HUDEP-2 (cell line): ENCODE results near the gene CHDH.

Source experiments
- DNase-seq, 76 experiments: peaks; one replicate each; lab custom pipeline; 2025; ENCODE audit not compliant: unreplicated experiment in 76 of 76; lab: John Stamatoyannopoulos, UW

The CHDH gene

GRCh38 chr3:53812434-53812833 is 33.8 kb downstream of the CHDH start:
- DNase-seq: peak in 1 of 76 experiments; percentile 5

GRCh38 chr3:53811143-53811927 is 34.9 kb downstream of the CHDH start:
- DNase-seq: no peak

- DNase-seq: no peak
Observed at GRCh38 chr3:53809764-53810400, 36.3 kb downstream of the CHDH start.

- no peak for DNase-seq
Observed at GRCh38 chr3:53809267-53809666, 37.0 kb downstream of the CHDH start.

- DNase-seq: no peak
Observed at GRCh38 chr3:53808496-53808895, 37.7 kb downstream of the CHDH start.

- no peak for DNase-seq
Observed at GRCh38 chr3:53807117-53807810, 39.0 kb downstream of the CHDH start.

- no peak for DNase-seq
Observed at GRCh38 chr3:53806182-53807116, 39.8 kb downstream of the CHDH start.

- DNase-seq: no peak
Observed at GRCh38 chr3:53805463-53806159, 40.6 kb downstream of the CHDH start.

GRCh38 chr3:53804697-53805462 is 41.3 kb downstream of the CHDH start:
- DNase-seq: no peak

- DNase-seq: no peak
Observed at GRCh38 chr3:53803816-53804695, 42.2 kb downstream of the CHDH start.

GRCh38 chr3:53803124-53803815 is 42.9 kb downstream of the CHDH start:
- no peak for DNase-seq

- DNase-seq: no peak
Observed at GRCh38 chr3:53802256-53802880, 43.9 kb downstream of the CHDH start.

- no peak for DNase-seq
Observed at GRCh38 chr3:53801319-53801718, 44.9 kb downstream of the CHDH start.

GRCh38 chr3:53800041-53800906 is 45.9 kb downstream of the CHDH start:
- DNase-seq: no peak

GRCh38 chr3:53799338-53799865 is 46.8 kb downstream of the CHDH start:
- no peak for DNase-seq

- DNase-seq: no peak
Observed at GRCh38 chr3:53798144-53798543, 48.1 kb downstream of the CHDH start.
